ENCODE results near the gene DCDC2B.

Gene DCDC2B

GRCh38 chr1:32263744-32264143, 54.9 kb downstream of the DCDC2B start:
- no peaks in the 10 kb centered on the region for H3K36me3 ChIP-seq
- H3K4me1 ChIP-seq (ENCODE audit: control insufficient read depth in 1 of 2, insufficient read depth in 1 of 2, low read depth in 1 of 2, low read length in 1 of 2): no peaks in the 10 kb centered on the region
- TF ChIP-seq CTCF (IDR thresholded peaks at IDR 0.05): no peak
- H3K27me3 ChIP-seq: no peaks in the 10 kb centered on the region
- no peaks in the 10 kb centered on the region for H3K9me3 ChIP-seq
- no peak overlapping the region for H3K27ac ChIP-seq
- no peak overlapping the region for H3K4me3 ChIP-seq (ENCODE audit: low read depth in 1 of 2, low read length in 1 of 2)

Measured in neutrophil (primary cell).